A172 (cell line): ENCODE results near the gene GATAD2B. TPM values are rescaled to one million over a fixed set of nuclear protein-coding genes. Genes with fewer than 3 reads are reported as not detected.
"Not testable (repeated sequence)": the region's sequence is repeated elsewhere in the genome, so short reads cannot be mapped to it uniquely, and the experiment has no call there.

Experiments used
- DNase-seq: peaks from one replicate; pipeline ENCODE4 v3.0.0-alpha.2; 2015; ENCODE audit warnings: low spot score
- total RNA-seq: library from RNA; depleted of rRNA; stranded (reverse); fragments of >200 nt; shearing (Covaris generic); gene quantifications from 2 replicates; pipeline ENCODE4 v1.2.3, GENCODE V29; 2014

The GATAD2B gene
- total RNA-seq, 1 experiment from 2014 or later, result 6.5 TPM

- DNase-seq, result no peak
These were observed 143.8 kb downstream of the GATAD2B start for GRCh38 chr1:153778824-153779519.

- no peak for DNase-seq
These were observed 144.5 kb downstream of the GATAD2B start for GRCh38 chr1:153778051-153778823.

GRCh38 chr1:153777648-153778047 lies 145.1 kb downstream of the GATAD2B start:
- DNase-seq, result no peak

- DNase-seq, result no peak
These were observed 145.9 kb downstream of the GATAD2B start for GRCh38 chr1:153776845-153777370.

- no peak for DNase-seq
These were observed 146.4 kb downstream of the GATAD2B start for GRCh38 chr1:153776352-153776751.

- DNase-seq, result no peak
These were observed 147.1 kb downstream of the GATAD2B start for GRCh38 chr1:153775458-153776327.

GRCh38 chr1:153774780-153775457 lies 147.9 kb downstream of the GATAD2B start, which contains the start of gene SLC27A3:
Gene SLC27A3 (plus strand): TSS chr1:153775407. CDS start chr1:153775498, 91 bp downstream.
- DNase-seq, result no peak

- no peak for DNase-seq
These were observed 148.7 kb downstream of the GATAD2B start for GRCh38 chr1:153774026-153774595.

GRCh38 chr1:153773096-153773921 lies 149.5 kb downstream of the GATAD2B start:
- DNase-seq, result no peak

GRCh38 chr1:153771841-153772593 lies 150.8 kb downstream of the GATAD2B start:
- DNase-seq, result no peak

- DNase-seq, result no peak
These were observed 151.5 kb downstream of the GATAD2B start for GRCh38 chr1:153771261-153771660.

GRCh38 chr1:153770797-153771196 lies 152.0 kb downstream of the GATAD2B start:
- no peak for DNase-seq

- DNase-seq, result no peak
These were observed 153.6 kb downstream of the GATAD2B start for GRCh38 chr1:153769221-153769620.

- no peak for DNase-seq
These were observed 154.2 kb downstream of the GATAD2B start for GRCh38 chr1:153768316-153769181.

- no peak for DNase-seq
These were observed 155.3 kb downstream of the GATAD2B start for GRCh38 chr1:153767519-153767918.

- DNase-seq, result not testable (repeated sequence)
These were observed 156.1 kb downstream of the GATAD2B start for GRCh38 chr1:153766663-153767062.

GRCh38 chr1:153764310-153764709 lies 158.5 kb downstream of the GATAD2B start:
- no peak for DNase-seq
